ENCODE results near the gene KCNMA1. TPM values are rescaled to one million over a fixed set of nuclear protein-coding genes. Genes with fewer than 3 reads are reported as not detected.

The KCNMA1 gene
- total RNA-seq, 1 experiment from 2014 or later = 143 TPM

- no peaks in the 10 kb centered on the region for H3K79me2 ChIP-seq (ENCODE audit: low read length)
- H3K4me3 ChIP-seq (ENCODE audit: low read length) = no peak overlapping the region
- H3K9me2 ChIP-seq (replicated peaks; ENCODE audit: low read length) = 0 out of 2 replicates have a peak, but pooled peaks cover 4% of the 10 kb centered on the region
- no peaks in the 10 kb centered on the region for H4K20me1 ChIP-seq (ENCODE audit: low read length)
- no peaks in the 10 kb centered on the region for H3K27me3 ChIP-seq (ENCODE audit: low read length)
- ChIA-PET POLR2A (ENCODE audit: unreplicated experiment) (no interaction called here), CTCF (no interaction called here)
- no peaks in the 10 kb centered on the region for H3K4me1 ChIP-seq (ENCODE audit: insufficient read depth, low read length)
- DNase-seq (no peak), ATAC-seq (no peak)
- no peak overlapping the region for H2AFZ ChIP-seq (ENCODE audit: low read length)
- H3K36me3 ChIP-seq (ENCODE audit: low read depth, low read length) = peaks cover 6% of the 10 kb centered on the region; the same call in 1 of the 2 replicates
- H3K9me3 ChIP-seq (ENCODE audit: low read length) = no peaks in the 10 kb centered on the region
- H3K27ac ChIP-seq (ENCODE audit: low read length) = no peak overlapping the region
- intact Hi-C loops (cut with micrococcal nuclease) = no loop called here
- TF ChIP-seq EZH2 (IDR thresholded peaks at IDR 0.05; ENCODE audit: low read length, unreplicated experiment) (no peak), EZH2phosphoT487 (IDR thresholded peaks at IDR 0.05; ENCODE audit: borderline replicate concordance, low read length) (no peak), CTCF (conservative IDR thresholded peaks at IDR 0.05; ENCODE audit: low read depth, low read length) (no peak)
- no peaks in the 10 kb centered on the region for H3F3A ChIP-seq (ENCODE audit: low read length, unreplicated experiment)
- no peak overlapping the region for H3K9ac ChIP-seq (ENCODE audit: low read length)
- no peak overlapping the region for H3K4me2 ChIP-seq (ENCODE audit: low read length)
- BruUV-seq (replicated peaks) = no TSS peak
Measured at GRCh38 chr10:77091597-77092165, 545.9 kb downstream of the KCNMA1 start.

GRCh38 chr10:77090381-77091356 lies 546.9 kb downstream of the KCNMA1 start:
- no TSS peak for BruUV-seq (replicated peaks)
- Histone ChIP-seq H3K27ac (ENCODE audit: low read length) (no peak overlapping the region), H2AFZ (ENCODE audit: low read length) (no peak overlapping the region), H3K27me3 (ENCODE audit: low read length) (no peaks in the 10 kb centered on the region), H4K20me1 (ENCODE audit: low read length) (no peaks in the 10 kb centered on the region), H3K4me3 (ENCODE audit: low read length) (no peak overlapping the region), H3K36me3 (ENCODE audit: low read depth, low read length) (peaks cover 10% of the 10 kb centered on the region; the same call in 1 of the 2 replicates), H3K79me2 (ENCODE audit: low read length) (no peaks in the 10 kb centered on the region), H3K9ac (ENCODE audit: low read length) (no peak overlapping the region), H3K9me2 (replicated peaks; ENCODE audit: low read length) (0 out of 2 replicates have a peak, but pooled peaks cover 4% of the 10 kb centered on the region), H3K4me1 (ENCODE audit: insufficient read depth, low read length) (no peaks in the 10 kb centered on the region), H3F3A (ENCODE audit: low read length, unreplicated experiment) (no peaks in the 10 kb centered on the region), H3K9me3 (ENCODE audit: low read length) (no peaks in the 10 kb centered on the region), H3K4me2 (ENCODE audit: low read length) (no peak overlapping the region)
- intact Hi-C loops (cut with micrococcal nuclease) = no loop called here
- no peak for TF ChIP-seq EZH2 (IDR thresholded peaks at IDR 0.05; ENCODE audit: low read length, unreplicated experiment)
- TF ChIP-seq CTCF (conservative IDR thresholded peaks at IDR 0.05; ENCODE audit: low read depth, low read length) = no peak
- no peak for TF ChIP-seq EZH2phosphoT487 (IDR thresholded peaks at IDR 0.05; ENCODE audit: borderline replicate concordance, low read length)
- POLR2A ChIA-PET (ENCODE audit: unreplicated experiment) = no interaction called here
- DNase-seq (no peak), ATAC-seq (no peak)
- CTCF ChIA-PET = no interaction called here

Measured in PC-3 (cell line).